GM18508 (cell line): ENCODE results near the gene KRTAP5-7.
"Not testable (repeated sequence)": the region's sequence is repeated elsewhere in the genome, so short reads cannot be mapped to it uniquely, and the experiment has no call there.

ENCODE experiments used
- ATAC-seq: cut with Tn5 transposase; IDR thresholded peaks from one replicate; pipeline ENCODE4 v1.9.1; 2021; ENCODE audit warnings: moderate number of reproducible peaks; ENCODE audit not compliant: insufficient read depth, unreplicated experiment

KRTAP5-7 gene

DNA sequence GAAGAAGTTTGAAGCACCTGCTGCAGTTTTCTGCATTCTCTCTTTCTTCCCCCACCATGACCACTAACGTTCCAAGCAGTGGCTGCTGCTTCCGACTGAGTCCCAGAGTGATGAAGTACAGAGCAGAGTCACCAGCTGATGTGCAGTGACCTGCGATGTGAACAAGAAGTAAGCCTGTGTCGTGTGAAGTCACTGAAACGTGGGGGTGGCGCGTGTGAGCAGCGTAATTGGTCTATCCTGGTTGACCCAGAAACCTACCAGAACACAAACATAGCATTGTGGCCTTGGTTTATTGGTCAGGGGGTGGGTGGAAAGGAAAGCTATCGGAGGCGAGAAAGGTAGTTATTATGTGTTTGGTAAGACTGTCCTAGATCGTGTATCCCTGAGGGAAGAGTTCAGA is 3.5 kb downstream of the KRTAP5-7 start:
- ATAC-seq: no peak

DNA sequence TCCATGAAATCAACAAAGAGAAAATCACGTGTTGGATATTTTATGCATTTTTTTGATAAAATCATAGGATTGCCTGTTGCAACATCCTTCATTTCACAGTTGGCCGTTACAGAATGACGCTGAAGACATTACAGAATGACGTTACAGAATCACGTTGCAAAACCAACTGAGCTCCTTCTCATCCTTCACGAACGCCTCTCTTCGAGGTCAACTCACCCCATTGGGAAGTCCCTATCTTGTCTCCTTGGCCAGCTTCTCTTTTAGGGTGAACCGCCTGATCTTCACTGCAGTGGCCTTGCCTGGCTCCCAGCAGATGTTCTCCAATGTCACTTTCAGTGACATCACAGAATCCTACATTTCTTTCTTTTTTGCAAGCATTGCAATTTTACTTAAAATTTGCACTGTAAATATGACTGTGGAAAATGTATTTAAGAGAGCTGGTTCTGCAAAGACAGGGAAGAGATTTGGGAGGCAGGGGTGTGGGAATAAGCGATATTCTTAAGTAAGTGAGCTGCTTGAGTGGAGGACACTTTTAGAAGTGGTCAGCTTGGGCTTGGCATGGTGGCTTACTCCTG is 5.1 kb downstream of the KRTAP5-7 start:
- ATAC-seq: no peak

DNA sequence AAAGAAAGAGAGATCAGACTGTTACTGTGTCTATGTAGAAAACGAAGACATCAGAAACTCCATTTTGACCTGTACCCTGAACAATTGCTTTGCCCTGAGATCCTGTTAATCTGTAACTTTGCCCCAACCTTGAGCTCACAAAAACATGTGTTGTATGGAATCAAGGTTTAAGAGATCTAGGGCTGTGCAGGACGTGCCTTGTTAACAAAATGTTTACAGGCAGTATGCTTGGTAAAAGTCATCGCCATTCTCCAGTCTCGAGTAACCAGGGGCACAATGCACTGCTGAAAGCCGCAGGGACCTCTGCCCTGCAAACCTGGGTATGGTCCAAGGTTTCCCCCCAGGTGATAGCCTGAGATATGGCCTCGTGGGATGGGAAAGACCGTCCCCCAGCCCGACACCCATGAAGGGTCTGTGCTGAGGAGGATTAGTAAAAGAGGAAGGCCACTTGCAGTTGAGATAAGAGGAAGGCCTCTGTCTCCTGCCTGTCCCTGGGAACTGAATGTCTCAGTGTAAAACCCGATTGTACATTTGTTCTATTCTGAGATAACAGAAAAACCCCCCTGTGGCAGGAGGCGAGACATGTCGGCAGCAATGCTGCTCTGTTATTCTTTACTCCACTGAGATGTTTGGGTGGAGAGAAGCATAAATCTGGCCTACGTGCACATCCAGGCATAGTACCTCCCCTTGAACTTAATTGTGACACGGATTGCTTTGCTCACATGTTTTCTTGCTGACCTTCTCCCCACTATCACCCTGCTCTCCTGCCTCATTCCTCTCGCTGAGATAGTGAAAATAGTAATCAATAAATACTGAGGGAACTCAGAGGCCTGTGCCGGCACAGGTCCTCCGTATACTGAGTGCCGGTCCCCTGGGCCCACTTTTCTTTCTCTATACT is 7.9 kb downstream of the KRTAP5-7 start:
- ATAC-seq: not testable (repeated sequence)

DNA sequence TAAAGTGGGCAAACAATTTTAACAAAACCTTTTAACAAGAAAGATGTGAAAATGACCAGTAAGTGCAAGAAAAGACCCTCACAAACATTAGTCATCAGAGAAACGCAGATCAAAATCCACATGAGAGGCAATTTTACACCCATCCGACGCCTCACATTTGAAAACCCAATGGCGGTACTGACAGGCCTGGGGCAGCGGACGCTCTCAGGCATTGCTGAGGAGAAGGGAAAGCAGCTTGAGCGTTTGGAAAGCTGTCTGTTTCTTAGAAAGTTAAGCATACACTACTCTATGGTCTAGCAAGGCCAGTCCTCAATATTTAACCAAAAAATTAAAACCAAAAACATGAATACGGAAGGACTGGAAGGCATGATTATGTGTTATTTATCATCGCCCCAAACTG is 8.8 kb downstream of the KRTAP5-7 start:
- ATAC-seq: no peak

DNA sequence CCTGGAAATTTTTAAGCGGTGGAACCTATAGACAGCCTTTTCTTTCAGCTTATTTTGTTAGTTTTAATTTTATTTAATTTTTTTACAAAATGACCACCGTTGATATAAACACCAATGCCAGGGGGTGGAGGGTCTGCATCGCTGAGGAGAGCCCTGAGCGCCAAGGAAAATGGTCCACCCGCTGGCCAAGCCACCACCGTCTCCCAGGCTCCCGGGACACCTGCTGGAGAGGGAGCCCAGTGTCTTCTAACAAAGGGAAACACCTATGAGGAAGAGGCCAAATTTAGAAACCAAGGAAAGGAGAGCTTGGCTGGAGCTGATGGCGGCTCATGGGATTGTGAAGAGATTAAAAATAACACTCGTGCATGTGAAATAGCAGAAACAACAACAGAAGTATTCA is 10.5 kb downstream of the KRTAP5-7 start:
- no peak for ATAC-seq

DNA sequence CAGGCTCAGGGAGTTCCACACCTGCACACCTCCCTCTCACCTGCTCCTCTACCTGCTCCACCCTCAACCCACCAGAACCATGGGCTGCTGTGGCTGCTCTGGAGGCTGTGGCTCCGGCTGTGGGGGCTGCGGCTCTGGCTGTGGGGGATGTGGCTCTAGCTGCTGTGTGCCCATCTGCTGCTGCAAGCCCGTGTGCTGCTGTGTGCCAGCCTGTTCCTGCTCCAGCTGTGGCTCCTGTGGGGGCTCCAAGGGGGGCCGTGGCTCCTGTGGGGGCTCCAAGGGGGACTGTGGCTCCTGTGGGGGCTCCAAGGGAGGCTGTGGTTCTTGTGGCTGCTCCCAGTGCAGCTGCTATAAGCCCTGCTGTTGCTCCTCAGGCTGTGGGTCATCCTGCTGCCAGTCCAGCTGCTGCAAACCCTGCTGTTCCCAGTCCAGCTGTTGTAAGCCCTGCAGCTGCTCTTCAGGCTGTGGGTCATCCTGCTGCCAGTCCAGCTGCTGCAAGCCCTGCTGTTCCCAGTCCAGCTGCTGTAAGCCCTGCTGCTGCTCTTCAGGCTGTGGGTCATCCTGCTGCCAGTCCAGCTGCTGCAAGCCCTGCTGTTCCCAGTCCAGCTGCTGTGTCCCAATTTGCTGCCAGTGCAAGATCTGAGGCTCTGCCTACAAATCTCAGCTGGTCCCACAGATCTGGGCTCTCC is 11.1 kb downstream of the KRTAP5-7 start, which contains the start of gene KRTAP5-8:
Gene KRTAP5-8 (plus strand): TSS at position 49 of the 689 bp plus-strand sequence. CDS start 31 bp downstream, at position 80.
- not testable (repeated sequence) for ATAC-seq

DNA sequence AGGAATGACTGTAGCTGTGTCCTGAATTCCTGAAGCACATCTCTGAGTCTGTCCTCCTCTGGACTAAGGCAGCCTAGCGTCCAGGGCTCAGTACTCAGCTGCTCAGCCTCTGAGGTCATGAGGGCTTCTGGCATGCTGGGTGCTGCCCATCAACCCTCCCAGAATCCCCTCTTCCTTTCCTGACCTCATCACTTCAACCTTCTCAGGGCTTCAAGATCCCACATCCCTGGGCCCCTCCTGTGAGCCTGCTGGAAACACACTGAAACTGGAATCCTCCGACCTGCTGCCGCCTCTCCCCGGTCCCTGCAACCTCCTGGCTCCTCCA is 11.6 kb downstream of the KRTAP5-7 start:
- ATAC-seq: no peak

DNA sequence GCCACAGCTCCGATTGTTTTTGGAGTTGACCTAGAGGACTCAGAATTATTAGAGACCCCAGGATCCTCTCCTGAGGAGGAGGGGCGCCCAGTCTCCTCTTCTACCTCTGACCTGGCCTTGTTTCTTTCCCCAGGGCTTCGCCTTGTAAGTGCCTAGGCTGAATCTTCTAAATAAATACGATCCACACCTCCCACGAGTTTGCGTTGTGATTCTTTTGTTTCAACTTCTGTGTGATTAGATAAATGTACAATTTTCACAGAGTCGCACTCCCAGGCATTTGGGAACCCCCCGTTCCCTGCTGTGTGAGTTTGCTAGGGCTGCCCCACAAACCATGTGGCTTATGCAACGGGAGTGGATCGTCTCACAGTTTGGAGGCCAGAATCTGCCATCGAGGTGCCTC is 11.9 kb downstream of the KRTAP5-7 start:
- no peak for ATAC-seq

DNA sequence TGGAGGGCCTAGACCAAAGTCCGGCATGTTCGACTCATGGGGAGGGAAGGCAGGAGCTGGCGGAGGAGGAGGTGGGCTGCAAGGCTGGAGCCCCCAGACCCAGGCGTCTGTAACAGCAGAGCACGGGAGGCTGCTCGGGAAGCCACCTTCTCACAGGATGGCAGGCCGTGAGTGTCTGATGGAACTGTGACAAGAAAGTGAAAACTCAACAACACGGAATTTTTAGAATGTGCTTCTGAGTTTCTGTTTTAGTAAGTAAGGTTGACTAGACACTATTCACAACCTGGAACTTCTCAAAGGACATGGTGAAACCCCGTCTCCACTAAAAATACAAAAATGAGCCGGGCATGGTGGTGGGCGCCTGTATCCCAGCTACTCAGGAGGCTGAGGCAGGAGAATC is 12.9 kb downstream of the KRTAP5-7 start:
- ATAC-seq: not testable (repeated sequence)

DNA sequence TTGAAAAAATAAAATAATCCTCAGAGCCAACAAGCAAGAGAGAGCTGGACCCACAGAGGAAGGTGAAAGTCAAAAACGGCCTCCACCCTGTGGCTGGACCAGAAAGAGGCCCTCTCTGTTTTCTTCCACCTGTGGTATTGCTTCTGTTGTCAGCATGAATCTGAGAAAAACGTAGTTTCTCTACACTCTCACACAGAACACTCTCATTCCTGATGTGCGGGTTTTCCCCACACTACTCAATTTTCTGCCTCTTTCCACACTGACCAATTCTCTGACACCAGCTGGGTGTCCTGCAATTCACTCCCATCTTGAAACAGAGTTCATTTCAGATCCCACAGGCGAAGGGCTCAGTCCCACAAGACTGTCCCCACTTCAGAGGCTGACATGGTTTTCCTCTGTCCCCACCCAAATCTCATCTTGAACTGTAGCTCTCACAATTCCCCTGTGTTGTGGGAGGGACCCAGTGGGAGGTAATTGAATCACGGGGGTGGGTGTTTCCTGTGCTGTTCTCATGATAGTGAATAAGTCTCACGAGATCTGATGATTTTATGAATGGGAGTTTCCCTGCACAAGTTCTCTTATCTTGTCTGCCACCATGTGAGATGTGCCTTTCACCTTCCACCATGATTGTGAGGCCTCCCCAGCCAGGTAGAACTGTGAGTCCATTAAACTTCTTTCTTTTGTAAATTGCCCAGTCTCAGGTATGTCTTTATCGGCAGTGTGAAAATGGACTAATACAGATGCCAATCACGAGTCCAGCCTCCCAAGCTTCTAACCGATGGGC is 13.6 kb downstream of the KRTAP5-7 start:
- ATAC-seq: not testable (repeated sequence)

DNA sequence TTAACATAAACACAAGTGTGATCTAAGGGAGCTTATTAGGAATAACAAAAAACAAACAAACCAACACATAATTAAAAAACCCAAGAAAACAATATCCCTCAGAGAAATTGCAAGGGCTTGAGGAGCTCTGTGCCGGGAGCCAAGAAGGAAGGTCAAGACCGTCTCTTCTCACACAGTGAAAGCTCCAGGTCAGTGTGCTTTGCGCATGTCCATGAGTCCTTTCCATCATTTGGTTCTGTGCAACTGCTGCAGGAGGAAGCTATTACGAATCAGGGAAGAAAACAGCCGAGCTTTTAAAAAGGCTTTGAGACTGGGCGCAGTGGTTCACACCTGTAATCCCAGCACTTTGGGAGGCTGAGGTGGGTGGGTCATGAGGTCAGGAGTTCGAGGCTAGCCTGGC is 15.3 kb downstream of the KRTAP5-7 start:
- ATAC-seq: no peak

DNA sequence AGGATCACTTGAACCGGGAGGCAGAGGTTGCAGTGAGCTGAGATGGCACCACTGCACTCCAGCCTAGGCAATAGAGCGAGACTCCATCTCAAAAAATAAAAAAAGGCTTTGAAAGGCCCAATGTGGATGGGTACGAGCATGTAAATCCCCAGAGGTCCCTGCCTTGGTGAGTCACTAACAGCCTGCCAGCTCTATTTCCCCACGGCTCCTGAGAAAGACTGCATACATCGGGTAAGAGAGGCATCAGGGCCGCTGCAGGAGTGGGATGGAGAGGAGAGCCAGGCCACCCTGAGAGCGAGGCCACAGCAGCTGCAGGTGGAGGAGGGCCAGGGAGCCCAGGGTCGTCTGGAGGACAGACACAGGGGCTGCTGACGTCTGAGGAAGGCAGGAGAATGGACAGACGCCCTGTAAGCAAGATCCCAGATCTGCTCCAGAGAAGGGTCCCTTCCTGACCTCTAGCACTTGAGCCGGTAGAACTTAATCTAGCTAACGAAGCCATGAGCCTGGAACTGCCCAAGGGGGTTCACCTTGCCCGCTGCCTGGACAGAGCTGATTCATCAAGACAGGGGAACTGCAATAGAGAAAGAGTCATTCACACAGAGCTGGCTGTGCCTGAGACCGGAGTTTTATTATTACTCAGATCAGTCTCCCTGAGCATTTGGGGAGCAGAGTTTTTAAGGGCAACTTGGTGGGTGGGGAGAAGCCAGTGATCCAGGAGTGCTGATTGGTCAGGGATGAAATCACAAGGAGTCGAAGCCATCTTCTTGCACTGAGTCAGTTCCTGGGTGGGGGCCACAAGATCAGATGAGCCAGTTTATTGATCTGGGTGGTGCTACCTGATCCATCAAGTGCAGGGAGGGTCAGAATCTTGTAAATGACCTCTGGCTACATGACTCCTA is 16.1 kb downstream of the KRTAP5-7 start:
- no peak for ATAC-seq

DNA sequence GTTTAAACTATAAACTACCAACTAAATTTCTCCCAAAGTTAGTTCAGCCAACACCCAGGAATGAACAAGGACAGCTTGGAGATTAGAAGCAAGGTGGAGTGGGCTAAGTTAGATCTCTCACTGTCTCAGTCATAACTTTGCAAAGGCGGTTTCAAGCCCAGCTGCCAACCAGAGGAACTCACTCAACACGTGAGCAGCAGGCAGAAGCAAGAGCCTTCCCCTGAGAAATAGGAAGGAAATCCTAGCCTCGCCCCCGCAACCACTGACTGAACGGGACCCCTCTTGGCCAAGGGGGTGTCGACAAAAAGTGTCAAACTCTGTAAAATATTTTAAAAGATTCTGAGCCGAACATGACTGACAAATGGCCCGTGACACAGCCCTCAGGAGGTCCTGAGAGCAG is 16.8 kb downstream of the KRTAP5-7 start:
- no peak for ATAC-seq

DNA sequence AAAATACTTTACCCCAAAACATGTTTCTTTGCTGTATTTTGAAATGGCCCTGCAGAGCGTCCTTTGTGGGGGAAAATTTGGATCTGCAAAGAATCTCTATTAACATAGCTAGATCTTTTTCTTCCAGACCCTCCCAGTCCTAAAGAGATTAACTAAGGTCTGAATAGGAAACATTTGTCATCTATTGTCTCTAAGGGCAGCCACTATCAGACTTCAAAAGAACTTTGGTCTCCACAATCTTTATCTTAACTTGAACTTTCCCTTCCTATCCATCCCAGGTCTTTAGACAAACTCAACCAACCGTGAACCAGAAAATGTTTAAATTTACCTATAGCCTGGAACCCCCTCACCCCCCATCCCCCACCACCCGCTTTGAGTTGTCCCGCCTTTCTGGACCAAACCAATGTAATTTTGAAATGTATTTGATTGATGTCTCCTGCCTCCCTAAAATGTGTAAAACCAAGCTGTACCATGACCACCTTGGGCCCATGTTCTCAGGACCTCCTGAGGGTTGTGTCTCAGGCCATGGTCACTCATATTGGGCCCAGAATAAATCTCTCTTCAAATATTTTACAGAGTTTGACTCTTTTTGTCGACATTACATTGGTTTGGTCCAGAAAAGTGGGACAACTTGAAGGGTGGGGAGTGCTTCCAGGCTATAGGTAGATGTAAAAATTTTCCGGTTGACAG is 17.6 kb downstream of the KRTAP5-7 start:
- ATAC-seq: no peak

DNA sequence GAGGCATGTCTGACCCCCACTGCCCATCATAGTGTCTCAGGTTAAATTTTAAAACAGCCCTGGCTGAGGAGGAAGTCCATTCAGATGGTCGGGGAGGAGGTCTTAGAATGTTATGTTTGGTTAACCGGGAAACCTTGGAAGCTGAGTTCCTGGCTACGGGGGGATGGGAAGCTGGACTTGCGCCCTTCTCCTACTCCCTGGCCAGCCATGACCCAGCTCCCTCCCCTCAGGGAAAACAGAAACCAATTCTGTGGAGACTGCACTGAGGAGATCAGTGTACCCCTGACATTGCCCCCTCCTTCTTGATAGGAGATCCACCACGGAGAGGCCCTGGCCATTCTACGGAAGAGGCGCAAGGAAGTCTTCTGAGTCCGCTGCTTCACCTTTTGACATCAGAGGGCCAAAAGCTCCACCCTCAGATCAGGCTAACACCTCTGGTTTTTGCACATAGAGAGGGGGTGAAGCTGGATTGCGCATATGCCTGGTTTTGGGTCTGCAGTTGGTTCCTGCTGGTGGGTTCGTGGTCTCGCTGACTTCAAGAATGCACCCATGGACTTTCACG is 18.4 kb downstream of the KRTAP5-7 start:
- no peak for ATAC-seq

DNA sequence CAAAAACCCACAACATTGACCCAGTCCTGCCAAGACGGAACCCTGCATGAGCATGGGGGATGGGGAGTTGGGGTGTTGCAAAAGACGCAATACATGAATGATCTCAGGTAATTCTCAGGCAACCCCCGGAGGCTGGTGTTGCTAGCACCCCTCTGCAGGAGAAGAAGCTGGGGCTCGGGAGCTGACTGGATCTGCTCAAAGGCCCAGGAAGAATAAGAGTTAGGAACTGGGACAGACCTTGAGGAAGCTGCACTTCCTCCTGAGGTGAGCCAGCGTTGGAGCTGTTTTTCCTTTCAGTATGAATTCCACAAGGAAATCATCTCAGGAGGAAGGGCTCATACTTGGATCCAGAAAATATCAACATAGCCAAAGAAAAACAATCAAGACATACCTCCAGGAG is 21.1 kb downstream of the KRTAP5-7 start, which contains the start of gene KRTAP5-9:
Gene KRTAP5-9 (plus strand): TSS at position 301 of the 400 bp plus-strand sequence. CDS start 238 bp downstream, outside the sequence.
- ATAC-seq: no peak

DNA sequence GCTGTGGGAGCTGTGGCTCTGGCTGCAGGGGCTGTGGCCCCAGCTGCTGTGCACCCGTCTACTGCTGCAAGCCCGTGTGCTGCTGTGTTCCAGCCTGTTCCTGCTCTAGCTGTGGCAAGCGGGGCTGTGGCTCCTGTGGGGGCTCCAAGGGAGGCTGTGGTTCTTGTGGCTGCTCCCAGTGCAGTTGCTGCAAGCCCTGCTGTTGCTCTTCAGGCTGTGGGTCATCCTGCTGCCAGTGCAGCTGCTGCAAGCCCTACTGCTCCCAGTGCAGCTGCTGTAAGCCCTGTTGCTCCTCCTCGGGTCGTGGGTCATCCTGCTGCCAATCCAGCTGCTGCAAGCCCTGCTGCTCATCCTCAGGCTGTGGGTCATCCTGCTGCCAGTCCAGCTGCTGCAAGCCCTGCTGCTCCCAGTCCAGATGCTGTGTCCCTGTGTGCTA is 21.7 kb downstream of the KRTAP5-7 start:
- ATAC-seq: no peak

DNA sequence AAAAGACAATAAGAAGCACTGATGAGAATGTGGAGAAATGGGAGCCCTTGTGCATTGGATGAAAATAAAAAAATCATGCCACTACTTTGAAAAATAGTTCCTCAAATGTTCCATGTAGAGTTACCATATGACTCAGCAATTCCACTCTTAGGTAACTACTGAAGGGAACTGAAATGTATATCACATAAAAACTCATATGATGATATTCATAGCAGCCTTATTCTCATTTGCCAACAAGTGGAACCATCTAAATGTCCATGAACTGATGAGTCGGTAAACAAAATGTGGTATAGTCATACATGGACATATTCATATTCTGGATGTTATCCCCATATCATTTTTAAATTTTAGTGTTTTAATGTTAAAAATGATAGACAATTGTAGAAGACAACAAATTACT is 24.6 kb downstream of the KRTAP5-7 start:
- no peak for ATAC-seq
